SK-N-SH (cell line): ENCODE results near the gene TINAGL1. TPM values are rescaled to one million over a fixed set of nuclear protein-coding genes. Genes with fewer than 3 reads are reported as not detected.

Experiments
- CTCF ChIA-PET: fragments of 300-600, 350-600 bp; formaldehyde crosslinking; extraction: SDS; loops from one replicate; lab custom pipeline; 2021; lab: Yijun Ruan, JAX
- POLR2A ChIA-PET: fragments of 350-600 bp; sonication (Branson Sonifier 250); formaldehyde crosslinking; extraction: SDS; loops from one replicate; lab custom pipeline; 2020; ENCODE audit warnings: antibody characterized with exemption, inconsistent platforms; lab: Yijun Ruan, JAX
- DNase-seq: peaks from one replicate; pipeline ENCODE4 v3.0.0; 2012
- H2AFZ ChIP-seq: fragments of 200-600 bp; sonication (generic); 2 replicates; pipeline ENCODE4 v1.8.1; 2016; ENCODE audit warnings: antibody characterized with exemption, mild to moderate bottlenecking, low read depth
- H3F3A ChIP-seq: fragments of 200-600 bp; sonication (generic); replicated peaks from 2 replicates; pipeline ENCODE3; 2016; ENCODE audit warnings: antibody characterized with exemption, mild to moderate bottlenecking; ENCODE audit not compliant: insufficient read depth
- H3K27ac ChIP-seq, 2 experiments: fragments of 200-500 bp in 1 of 2; fragments of 200-600 bp in 1 of 2; sonication (Bioruptor generic) in 1 of 2; sonication (generic), shearing (Covaris generic) in 1 of 2; 2 replicates each; pipeline versions ENCODE4 v1.5.1 to v1.6.1; 2014 to 2016; ENCODE audit warnings: low read depth in 2 of 2, inconsistent platforms in 1 of 2, low read length in 1 of 2, mild to moderate bottlenecking in 1 of 2, mixed read lengths in 1 of 2
- H3K27me3 ChIP-seq: fragments of 200-600 bp; sonication (generic), shearing (Covaris generic); 2 replicates; pipeline ENCODE4 v1.6.1; 2016; ENCODE audit warnings: mixed run types; ENCODE audit not compliant: insufficient read depth
- H3K36me3 ChIP-seq, 2 experiments: fragments of 200-500 bp in 1 of 2; fragments of 200-600 bp in 1 of 2; sonication (Bioruptor generic) in 1 of 2; sonication (generic) in 1 of 2; replicated peaks in 1 of 2; 2 replicates each; pipeline versions ENCODE3 to v1.5.1; 2014 to 2016; ENCODE audit warnings: low read length in 1 of 2, mild to moderate bottlenecking in 1 of 2; ENCODE audit not compliant: insufficient read depth in 2 of 2, control insufficient read depth in 1 of 2
- H3K4me1 ChIP-seq, 2 experiments: fragments of 200-500 bp in 1 of 2; fragments of 200-600 bp in 1 of 2; sonication (Bioruptor generic) in 1 of 2; sonication (generic), shearing (Covaris generic) in 1 of 2; 2 replicates each; pipeline versions ENCODE4 v1.5.1 to v1.6.1; 2014 to 2016; ENCODE audit warnings: low read depth in 1 of 2, low read length in 1 of 2, mixed run types in 1 of 2; ENCODE audit not compliant: insufficient read depth in 2 of 2, control insufficient read depth in 1 of 2
- H3K4me2 ChIP-seq: fragments of 200-600 bp; sonication (generic), shearing (Covaris generic); 2 replicates; pipeline ENCODE4 v1.6.1; 2017; ENCODE audit warnings: mixed run types
- H3K4me3 ChIP-seq, 2 experiments: fragments of 200-500 bp in 1 of 2; fragments of 200-600 bp in 1 of 2; sonication (Bioruptor generic) in 1 of 2; sonication (generic), shearing (Covaris generic) in 1 of 2; 2 replicates each; pipeline versions ENCODE4 v1.5.1 to v1.8.1; 2014 to 2016; ENCODE audit warnings: low read depth in 2 of 2, inconsistent platforms in 1 of 2, low read length in 1 of 2, mild to moderate bottlenecking in 1 of 2, mixed read lengths in 1 of 2, moderate library complexity in 1 of 2
- H3K79me2 ChIP-seq: fragments of 200-600 bp; sonication (generic); 2 replicates; pipeline ENCODE4 v1.8.1; 2017; ENCODE audit warnings: mild to moderate bottlenecking; ENCODE audit not compliant: insufficient read depth
- H3K9ac ChIP-seq: fragments of 200-600 bp; sonication (generic); 2 replicates; pipeline ENCODE4 v1.6.1; 2017; ENCODE audit warnings: mixed run types
- H3K9me2 ChIP-seq: fragments of 200-600 bp; sonication (generic); 2 replicates; pipeline ENCODE4 v1.6.1; 2017; ENCODE audit warnings: mixed run types
- H3K9me3 ChIP-seq: fragments of 200-600 bp; sonication (generic); 2 replicates; pipeline ENCODE4 v1.6.1; 2017; ENCODE audit warnings: mixed run types, mild to moderate bottlenecking, moderate library complexity
- H4K20me1 ChIP-seq: fragments of 200-600 bp; sonication (generic); 2 replicates; pipeline ENCODE4 v1.6.1; 2017; ENCODE audit warnings: mild to moderate bottlenecking, mixed run types; ENCODE audit not compliant: insufficient read depth
- CHD2 ChIP-seq: fragments of 150-350 bp; IDR thresholded peaks from 2 replicates; pipeline ENCODE4 v1.6.1; 2018; ENCODE audit warnings: low read length; ENCODE audit not compliant: partially characterized antibody
- CTCF ChIP-seq: fragments of 200-600 bp; sonication (generic); IDR thresholded peaks from 2 replicates; pipeline ENCODE4 v1.6.1; 2017; ENCODE audit warnings: antibody characterized with exemption, mild to moderate bottlenecking, moderate library complexity
- FOXJ3 ChIP-seq: sonication (generic); formaldehyde crosslinking; IDR thresholded peaks from 2 replicates; pipeline ENCODE4 v1.5.1; 2020; ENCODE audit warnings: mild to moderate bottlenecking, missing genetic modification reagents
- GABPA ChIP-seq: IDR thresholded peaks from 2 replicates; pipeline ENCODE4 v1.4.0; 2012; ENCODE audit warnings: low read depth, mild to moderate bottlenecking
- GATA2 ChIP-seq: sonication (generic); formaldehyde crosslinking; IDR thresholded peaks from 2 replicates; pipeline ENCODE4 v1.5.0; 2020; ENCODE audit warnings: mild to moderate bottlenecking, missing genetic modification reagents
- MAX ChIP-seq: IDR thresholded peaks from 2 replicates; pipeline ENCODE4 v1.4.0; 2012; ENCODE audit warnings: low read depth
- MEF2A ChIP-seq: IDR thresholded peaks from 2 replicates; pipeline ENCODE4 v1.4.0; 2012; ENCODE audit warnings: low read depth, borderline replicate concordance
- MXI1 ChIP-seq: IDR thresholded peaks from 2 replicates; pipeline ENCODE4 v1.6.1; 2012; ENCODE audit warnings: mild to moderate bottlenecking, low read depth, low read length, improper control_type of control experiment
- NRF1 ChIP-seq: IDR thresholded peaks from 2 replicates; pipeline ENCODE4 v1.6.1; 2012; ENCODE audit warnings: low read depth, mild to moderate bottlenecking, low read length
- PBX3 ChIP-seq: IDR thresholded peaks from 2 replicates; pipeline ENCODE4; 2012
- POLR2AphosphoS5 ChIP-seq: IDR thresholded peaks from 2 replicates; pipeline ENCODE4 v1.6.1; 2012; ENCODE audit warnings: low read depth, low read length
- RAD21 ChIP-seq: IDR thresholded peaks from 2 replicates; pipeline ENCODE4 v1.6.1; 2012; ENCODE audit warnings: mild to moderate bottlenecking, low read length
- RCOR1 ChIP-seq: fragments of 150-350 bp; IDR thresholded peaks from 2 replicates; pipeline ENCODE4 v1.6.1; 2017; ENCODE audit warnings: antibody characterized with exemption, low read length
- RXRA ChIP-seq: IDR thresholded peaks from 2 replicates; pipeline ENCODE4 v1.4.0; 2012; ENCODE audit warnings: low read depth, mild to moderate bottlenecking, borderline replicate concordance
- TEAD4 ChIP-seq: IDR thresholded peaks from 2 replicates; pipeline ENCODE4 v1.4.0; 2012; ENCODE audit warnings: mild to moderate bottlenecking, borderline replicate concordance; ENCODE audit not compliant: insufficient read depth
- USF1 ChIP-seq: IDR thresholded peaks from 2 replicates; pipeline ENCODE4 v1.4.0; 2012; ENCODE audit warnings: low read depth, borderline replicate concordance
- WGBS: methylation state at CpG from one replicate; pipeline ENCODE4 v1.1.6; 2017; ENCODE audit warnings: low lambda C conversion rate; 5-methylcytosine and 5-hydroxymethylcytosine counted together
- polyA plus RNA-seq, 3 experiments: library from polyadenylated mRNA; depleted of rRNA; stranded (reverse); fragments of >200 nt; gene quantifications; 2 replicates each; pipeline ENCODE4 v1.2.3, GENCODE V29; 2012

The TINAGL1 gene
- polyA plus RNA-seq, 1 of the 3 experiments (the other 2 are of a cell fraction): not detected

GRCh38 chr1:31531177-31531999, 44.9 kb upstream of the TINAGL1 start (continued):
- no peak for TF ChIP-seq MEF2A
- peak; percentile 21; the same call in 1 of the 2 replicates for TF ChIP-seq RCOR1
- no peak for TF ChIP-seq MXI1
- TF ChIP-seq CTCF: no peak
- no peak for TF ChIP-seq GABPA
- TF ChIP-seq, all 33 proteins: peak for 4

- Histone ChIP-seq H3K9ac (no peak overlapping the region), H4K20me1 (no peaks in the 10 kb centered on the region), H3K79me2 (no peaks in the 10 kb centered on the region), H2AFZ (0 out of 2 replicates have a peak overlapping the region, but pooled peaks have one; percentile 53), H3K9me3 (no peaks in the 10 kb centered on the region), H3K27ac (peak overlapping the region; percentile 53 to 96; a peak in 3 of 4 replicates), H3K4me2 (no peak overlapping the region), H3F3A (peaks cover 4% of the 10 kb centered on the region), H3K4me1 (peaks cover 13 to 20% of the 10 kb centered on the region in 2 experiments; a peak in 3 of 4 replicates), H3K4me3 (no peak overlapping the region), H3K27me3 (no peaks in the 10 kb centered on the region), H3K9me2 (no peaks in the 10 kb centered on the region), H3K36me3 (no peaks in the 10 kb centered on the region)
- WGBS: 36% methylated on average over 1 of the region's 1 CpG
- ChIA-PET POLR2A (no interaction called here), CTCF (interaction anchor here (0.6 to 3.5 kb wide), 6 partner anchors 8 to 348 kb away, joined by 3 to 23 read pairs (median 4); no protein-coding TSS in a partner anchor)
- no peak for DNase-seq
- TF ChIP-seq NRF1: no peak
- no peak for TF ChIP-seq RCOR1
- TF ChIP-seq CHD2: no peak
- no peak for TF ChIP-seq FOXJ3
- TF ChIP-seq PBX3: no peak
- TF ChIP-seq TEAD4: no peak
- TF ChIP-seq MXI1: no peak
- no peak for TF ChIP-seq GATA2
- no peak for TF ChIP-seq USF1
- TF ChIP-seq RXRA: no peak
- no peak for TF ChIP-seq MAX
- no peak for TF ChIP-seq RAD21
- no peak for TF ChIP-seq POLR2AphosphoS5
Observed at GRCh38 chr1:31532173-31532572, 44.1 kb upstream of the TINAGL1 start.
